NCI-H2171 treated with DMSO at 0.1 percent for 48 hours (cell line): ENCODE results near the gene ERGIC2.
"Not testable (repeated sequence)": the region's sequence is repeated elsewhere in the genome, so short reads cannot be mapped to it uniquely, and the experiment has no call there.

Experiments used
- DNase-seq: peaks from one replicate; lab custom pipeline; 2025; lab: John Stamatoyannopoulos, UW

ERGIC2 gene

GRCh38 chr12:29380536-29381523 is at the start of gene ERGIC2:
ERGIC2 (minus strand) TSS chr12:29381172; CDS start chr12:29371633, 9,539 bp downstream.
- DNase-seq: peak; percentile 100

GRCh38 chr12:29430716-29431044 is 49.7 kb upstream of the ERGIC2 start:
- no peak for DNase-seq

GRCh38 chr12:29429999-29430715 is 49.2 kb upstream of the ERGIC2 start:
- DNase-seq: peak; percentile 26

GRCh38 chr12:29428633-29429032 is 47.7 kb upstream of the ERGIC2 start:
- no peak for DNase-seq

- no peak for DNase-seq
Measured at GRCh38 chr12:29427964-29428363, 47.0 kb upstream of the ERGIC2 start.

GRCh38 chr12:29426498-29426897 is 45.5 kb upstream of the ERGIC2 start:
- DNase-seq: no peak

GRCh38 chr12:29425722-29426121 is 44.8 kb upstream of the ERGIC2 start:
- no peak for DNase-seq

- no peak for DNase-seq
Measured at GRCh38 chr12:29416748-29417147, 35.8 kb upstream of the ERGIC2 start.

GRCh38 chr12:29415111-29415510 is 34.1 kb upstream of the ERGIC2 start:
- no peak for DNase-seq

- no peak for DNase-seq
Measured at GRCh38 chr12:29414368-29414767, 33.4 kb upstream of the ERGIC2 start.

GRCh38 chr12:29405561-29405960 is 24.6 kb upstream of the ERGIC2 start:
- no peak for DNase-seq

- no peak for DNase-seq
Measured at GRCh38 chr12:29403991-29404390, 23.0 kb upstream of the ERGIC2 start.

GRCh38 chr12:29402437-29402836 is 21.5 kb upstream of the ERGIC2 start:
- no peak for DNase-seq

- no peak for DNase-seq
Measured at GRCh38 chr12:29398495-29398894, 17.5 kb upstream of the ERGIC2 start.

GRCh38 chr12:29396774-29397173 is 15.8 kb upstream of the ERGIC2 start:
- no peak for DNase-seq

- DNase-seq: no peak
Measured at GRCh38 chr12:29395356-29395755, 14.4 kb upstream of the ERGIC2 start.

- DNase-seq: not testable (repeated sequence)
Measured at GRCh38 chr12:29390419-29390818, 9.4 kb upstream of the ERGIC2 start.

- no peak for DNase-seq
Measured at GRCh38 chr12:29389295-29389919, 8.4 kb upstream of the ERGIC2 start.

- not testable (repeated sequence) for DNase-seq
Measured at GRCh38 chr12:29386084-29386680, 5.2 kb upstream of the ERGIC2 start.

GRCh38 chr12:29385194-29385593 is 4.2 kb upstream of the ERGIC2 start:
- not testable (repeated sequence) for DNase-seq

- DNase-seq: no peak
Measured at GRCh38 chr12:29382251-29382650, 1.3 kb upstream of the ERGIC2 start.

- DNase-seq: no peak
Measured at GRCh38 chr12:29376118-29376517, 4.9 kb downstream of the ERGIC2 start.
